GM18498 (cell line): ENCODE results near the gene CDHR3.
"Not testable (repeated sequence)": the region's sequence is repeated elsewhere in the genome, so short reads cannot be mapped to it uniquely, and the experiment has no call there.

ENCODE experiments used
- ATAC-seq: cut with Tn5 transposase; IDR thresholded peaks from one replicate; pipeline ENCODE4 v1.9.1; 2021; ENCODE audit warnings: mild to moderate bottlenecking, moderate library complexity; ENCODE audit not compliant: unreplicated experiment

The CDHR3 gene

DNA sequence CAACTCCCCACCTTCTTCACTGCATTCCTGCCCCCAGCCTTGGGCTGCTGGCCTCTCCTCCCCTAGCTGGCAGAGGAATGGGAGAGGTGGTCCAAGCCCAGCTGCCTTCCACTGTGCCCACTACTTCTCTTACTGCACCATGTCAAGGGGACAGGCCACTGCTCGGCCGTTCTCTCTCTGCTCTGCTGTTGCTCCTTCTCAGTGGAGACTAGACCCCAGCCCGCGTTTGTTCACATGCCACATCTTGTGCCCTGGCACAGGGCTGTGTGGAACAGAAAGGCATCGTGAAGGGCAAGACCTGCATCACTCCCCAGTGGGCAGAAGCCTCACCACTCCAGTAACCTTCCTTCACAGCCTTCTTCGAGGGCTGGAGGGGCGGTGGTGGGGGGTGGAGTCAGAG, 711 bp upstream of the CDHR3 start:
- ATAC-seq: no peak

DNA sequence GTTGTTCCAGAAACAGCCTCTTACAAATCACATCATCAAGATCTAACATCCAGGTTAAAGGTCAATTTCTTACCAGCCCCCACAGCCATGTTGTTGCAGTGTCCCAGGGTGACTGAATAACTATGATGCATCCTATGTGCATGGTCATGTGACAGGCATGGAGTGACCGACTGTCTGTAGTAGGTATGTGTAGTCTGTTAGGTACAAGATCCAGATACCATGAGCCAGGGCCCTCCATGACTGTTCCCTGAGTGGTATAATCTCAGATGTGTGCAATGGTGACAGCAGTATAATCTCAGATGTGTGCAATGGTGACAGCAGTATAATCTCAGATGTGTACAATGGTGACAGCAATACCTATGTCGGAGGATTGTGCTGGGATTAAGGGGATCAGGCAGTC, 8.8 kb downstream of the CDHR3 start:
- no peak for ATAC-seq

DNA sequence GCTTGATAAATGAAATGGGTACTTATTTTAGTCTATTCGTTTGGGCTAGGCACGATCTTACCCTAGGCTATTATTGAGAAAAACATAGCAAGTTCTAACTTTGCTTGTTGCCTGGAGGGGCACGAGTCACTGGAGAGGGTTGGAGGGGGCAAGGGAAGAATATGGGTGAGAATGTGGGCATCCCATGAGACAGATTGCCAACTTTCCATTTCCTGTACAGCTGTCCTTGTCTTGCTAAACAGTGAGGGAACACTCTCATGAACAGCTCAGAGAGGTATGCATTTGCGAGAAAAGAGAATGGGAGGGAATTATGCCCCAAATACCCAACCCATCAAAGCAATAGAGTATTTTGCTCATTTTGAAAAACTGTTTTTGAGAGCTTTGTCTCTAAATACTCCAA, 9.2 kb downstream of the CDHR3 start:
- ATAC-seq: no peak

DNA sequence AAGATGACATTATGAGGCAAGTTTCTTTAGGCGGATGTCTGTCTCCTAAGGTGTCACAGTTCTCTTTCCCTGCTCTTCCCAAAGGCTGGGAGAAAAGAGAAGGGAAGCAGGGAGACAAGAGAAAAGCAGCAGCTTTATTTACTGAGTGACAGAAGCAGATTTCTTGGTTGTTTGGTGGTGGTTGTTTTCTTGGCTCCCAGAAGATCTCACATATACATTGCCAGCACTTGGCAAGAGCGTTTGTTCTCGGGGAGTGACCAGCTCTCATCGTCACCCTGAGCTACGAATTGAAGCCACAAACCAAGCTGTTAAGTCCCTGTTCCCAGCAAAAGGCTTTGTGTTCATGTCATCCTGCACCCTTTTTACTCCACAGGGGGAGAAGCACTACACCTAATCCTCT, 11.4 kb downstream of the CDHR3 start:
- ATAC-seq: no peak

DNA sequence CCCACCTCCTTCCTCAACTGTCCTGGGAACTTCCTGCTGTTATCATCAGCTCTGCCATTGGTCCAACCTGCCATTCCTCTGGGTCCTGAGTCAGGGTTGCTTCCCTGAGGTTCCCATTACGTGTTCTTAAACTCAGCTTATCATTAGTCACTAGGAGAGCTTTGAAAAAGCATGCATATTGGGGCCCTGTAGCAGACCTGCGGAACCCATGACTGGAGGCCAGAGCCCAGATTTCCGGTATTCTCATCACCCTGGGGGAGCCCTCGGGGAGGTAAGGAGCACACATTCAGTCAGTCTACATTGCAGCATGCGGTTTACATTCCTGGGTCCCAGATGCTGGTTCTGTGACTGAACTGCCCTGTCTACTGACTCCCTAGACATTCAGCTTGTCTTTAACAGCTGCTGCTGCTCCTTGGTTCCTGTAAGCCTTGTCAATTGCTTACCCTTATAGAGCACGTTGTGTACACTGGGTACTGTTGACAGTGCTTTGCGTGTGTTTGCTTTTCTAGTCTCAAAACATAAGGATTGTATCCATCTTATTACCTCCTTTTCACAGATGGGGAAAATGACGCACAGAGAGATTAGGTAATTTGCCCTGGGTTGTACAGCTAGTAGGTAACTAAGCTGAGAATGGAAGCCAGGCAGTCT, 12.8 kb downstream of the CDHR3 start:
- ATAC-seq: no peak

DNA sequence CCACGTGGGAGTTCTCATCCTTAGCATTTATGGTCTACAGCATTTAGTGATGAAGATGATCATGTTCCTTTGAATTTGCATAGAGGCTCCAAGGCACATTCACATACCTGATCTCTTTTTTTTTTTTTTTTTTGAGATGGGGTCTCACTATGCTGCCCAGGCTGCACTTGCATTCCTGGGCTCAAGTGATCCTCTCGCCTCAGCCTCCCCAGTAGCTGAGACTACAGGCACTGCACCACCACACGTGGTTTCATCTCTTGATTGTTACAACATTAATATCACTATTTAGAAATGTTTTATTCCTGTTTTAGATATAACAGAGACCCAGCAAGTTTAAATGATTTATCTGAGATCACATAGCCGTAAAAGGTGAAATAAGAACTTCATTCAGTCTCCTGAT, 13.8 kb downstream of the CDHR3 start:
- ATAC-seq: no peak

DNA sequence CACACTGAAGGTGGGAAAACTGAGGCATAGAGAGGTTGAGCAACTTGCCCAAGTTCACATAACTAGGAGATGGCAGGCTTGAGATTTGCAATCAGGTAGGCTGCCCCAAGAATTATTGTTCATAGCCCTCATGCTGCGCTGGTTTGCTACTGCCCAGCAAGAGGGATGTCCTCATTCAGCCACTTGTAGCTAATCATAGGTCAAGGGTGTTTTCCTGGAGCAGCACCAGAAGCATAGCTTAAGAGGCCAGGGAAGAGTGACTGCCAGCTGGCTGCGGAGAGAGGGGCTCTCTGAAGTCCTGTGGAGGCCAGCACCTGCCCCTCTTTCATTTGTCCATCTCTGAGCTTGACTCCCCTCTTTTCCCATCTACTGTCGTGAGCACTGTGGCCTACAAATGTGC, 15.0 kb downstream of the CDHR3 start:
- no peak for ATAC-seq

DNA sequence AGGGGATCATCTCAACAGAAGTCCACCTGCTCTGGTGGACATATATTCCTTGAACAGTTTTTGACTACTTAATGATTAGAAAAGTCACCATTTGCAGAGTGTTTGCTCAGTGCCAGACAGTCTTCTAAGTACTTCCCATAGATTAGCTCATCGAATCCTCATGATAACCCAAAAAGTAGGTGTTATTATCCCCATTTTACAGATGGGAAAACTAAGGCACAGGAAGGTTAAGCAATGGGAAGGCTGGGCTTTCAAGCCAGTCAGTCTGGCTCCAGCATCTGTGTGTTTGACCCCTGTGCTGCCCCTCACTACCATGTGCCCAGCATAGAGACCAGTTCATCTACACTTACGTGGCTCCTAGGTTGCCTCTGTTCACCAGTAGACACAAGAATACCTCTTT, 15.9 kb downstream of the CDHR3 start:
- no peak for ATAC-seq

DNA sequence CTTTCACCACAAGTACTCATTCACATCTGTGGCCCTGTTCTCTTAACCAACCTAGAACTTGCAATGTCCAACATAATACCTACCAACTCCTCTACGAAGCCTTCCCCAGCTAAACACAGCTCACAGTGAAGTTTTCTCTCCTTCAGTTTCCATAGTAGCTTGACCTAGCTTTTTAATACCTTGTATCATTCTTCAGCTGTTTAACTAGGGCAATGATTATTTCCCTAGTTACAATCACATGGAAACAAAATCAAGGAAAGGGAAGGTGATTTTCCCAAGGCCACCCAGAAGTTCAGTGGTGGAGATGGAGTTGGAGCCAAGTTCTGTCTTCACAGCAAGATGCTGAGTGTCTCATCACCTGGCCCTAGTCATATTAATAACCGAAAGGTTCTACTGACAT, 16.3 kb downstream of the CDHR3 start:
- no peak for ATAC-seq

DNA sequence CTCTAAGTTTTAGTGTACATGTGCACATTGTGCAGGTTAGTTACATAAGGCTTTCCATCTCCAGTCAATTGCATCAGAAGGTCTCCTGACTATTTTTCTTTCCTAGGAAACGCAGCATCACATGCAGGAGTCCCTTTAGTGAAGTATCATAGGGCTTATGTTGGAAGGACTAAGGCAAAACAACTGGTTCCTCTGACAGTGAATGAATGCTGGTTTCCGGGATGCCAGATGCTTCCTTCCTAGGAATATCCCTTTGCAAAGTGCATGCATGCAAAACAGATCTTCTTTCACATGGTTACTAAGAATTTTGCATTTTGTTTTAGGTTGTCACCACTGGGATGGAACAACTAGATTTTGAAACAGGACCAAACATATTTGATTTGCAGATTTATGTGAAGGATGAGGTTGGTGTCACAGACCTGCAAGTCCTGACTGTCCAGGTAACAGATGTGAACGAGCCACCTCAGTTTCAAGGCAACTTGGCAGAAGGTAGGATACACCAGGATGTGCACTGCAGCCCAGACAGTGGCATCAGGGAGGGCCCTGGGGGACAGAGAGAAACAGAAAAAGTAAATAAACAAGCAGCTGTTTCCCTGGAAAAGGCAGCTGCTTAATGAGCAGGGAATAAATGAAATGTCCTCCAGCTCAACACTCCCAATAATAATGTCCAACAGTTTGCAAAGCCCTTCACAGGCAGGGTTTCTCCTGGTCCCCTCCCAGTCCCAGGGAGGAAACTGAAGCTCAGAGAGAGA, 17.8 kb downstream of the CDHR3 start:
- no peak for ATAC-seq

DNA sequence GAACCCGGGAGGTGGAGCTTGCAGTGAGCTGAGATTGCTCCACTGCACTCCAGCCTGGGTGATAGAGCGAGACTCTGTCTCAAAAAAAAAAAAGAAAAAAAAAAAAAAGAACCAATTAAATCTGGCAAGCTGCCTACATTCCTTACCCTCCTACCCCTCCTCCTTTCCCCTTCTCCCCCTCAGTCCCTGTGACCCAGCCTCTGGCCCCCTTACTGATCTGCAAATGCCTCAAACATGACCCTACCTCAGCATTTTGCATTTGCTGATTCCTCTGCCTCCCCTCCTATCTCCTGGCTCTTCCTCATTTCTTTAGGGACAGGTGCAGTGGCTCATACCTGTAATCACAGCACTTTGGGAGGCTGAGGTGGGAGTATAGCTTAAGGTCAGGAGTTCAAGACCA, 19.3 kb downstream of the CDHR3 start:
- no peak for ATAC-seq

DNA sequence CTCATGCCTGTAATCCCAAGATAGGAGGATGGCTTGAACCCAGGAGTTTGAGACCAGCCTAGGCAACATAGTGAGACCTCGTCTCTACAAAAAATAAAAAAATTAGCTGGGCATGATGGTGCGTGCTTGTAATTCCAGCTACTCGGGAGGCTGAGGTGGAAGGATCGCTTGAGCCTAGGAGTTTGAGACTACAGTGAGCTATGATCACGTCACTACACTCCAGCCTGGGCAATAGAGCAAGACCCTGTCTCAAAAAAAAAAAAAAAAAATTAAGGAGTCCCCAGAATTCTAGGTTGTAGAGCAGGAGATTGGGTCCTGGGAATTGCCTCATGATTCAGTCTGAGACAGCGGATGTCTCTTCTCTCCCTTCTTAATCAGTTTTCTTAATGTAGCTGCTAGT, 21.7 kb downstream of the CDHR3 start:
- ATAC-seq: not testable (repeated sequence)

DNA sequence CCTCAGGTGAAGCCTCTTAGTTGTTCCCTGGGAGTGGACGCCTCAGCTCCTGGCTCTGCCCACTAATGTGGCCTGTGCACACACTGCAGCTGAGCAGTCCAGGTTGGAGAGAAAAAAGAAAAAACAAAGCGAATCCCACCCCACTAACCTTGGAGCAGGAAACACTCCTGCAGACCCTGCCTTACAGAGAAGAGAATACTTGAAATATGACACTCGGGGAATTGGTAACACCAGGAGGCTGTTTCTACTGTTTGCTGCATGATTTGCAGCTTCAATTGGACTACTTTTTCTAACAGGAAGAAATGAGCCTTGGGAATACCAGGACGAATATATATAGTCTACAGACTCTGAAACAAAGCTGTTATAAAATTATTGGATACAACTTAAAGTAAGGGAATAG, 22.2 kb downstream of the CDHR3 start:
- ATAC-seq: no peak

DNA sequence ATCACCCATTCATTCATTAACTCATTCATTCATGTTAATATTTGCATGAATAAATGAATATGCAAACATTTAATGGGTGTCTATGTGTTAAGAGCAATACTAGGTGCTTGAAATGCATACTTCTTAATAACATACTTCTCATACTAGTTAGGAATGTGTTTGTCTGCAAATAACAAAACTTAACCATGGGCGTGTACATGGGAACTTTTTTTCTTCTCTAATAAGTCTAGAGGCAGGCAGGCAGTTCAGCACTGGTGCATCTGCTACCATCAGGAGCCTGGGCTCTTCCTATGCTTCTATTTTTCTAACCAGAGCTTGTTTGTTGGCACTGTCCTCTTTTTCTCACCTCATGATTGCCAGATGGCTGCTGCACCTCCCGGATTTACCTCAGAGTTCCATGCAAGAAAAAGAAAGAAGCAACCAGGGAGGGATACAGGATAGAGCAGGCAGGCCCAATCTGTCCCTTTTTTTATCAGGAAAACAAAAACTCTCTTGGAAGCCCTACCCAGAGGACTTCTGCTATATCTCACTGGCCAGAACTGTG, 22.7 kb downstream of the CDHR3 start:
- no peak for ATAC-seq

DNA sequence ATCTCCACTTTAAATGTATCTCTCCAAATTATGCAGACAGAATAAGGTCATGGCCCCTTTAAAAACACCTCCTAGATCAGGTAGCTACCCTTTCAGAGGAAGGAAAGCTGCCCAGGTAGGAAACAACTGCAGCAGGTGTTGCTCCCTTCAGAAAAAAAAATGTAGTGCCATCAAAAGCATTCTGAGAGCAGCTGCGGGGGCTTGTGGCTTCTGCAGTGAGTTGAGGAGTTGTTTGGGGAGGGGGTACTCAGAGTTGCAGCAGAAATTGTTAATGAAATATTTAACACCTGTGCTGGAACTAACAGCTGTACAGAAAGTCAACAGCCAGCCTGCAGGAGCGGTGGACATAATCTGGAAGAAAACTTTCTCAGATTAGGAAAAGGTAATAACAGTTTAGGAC, 24.0 kb downstream of the CDHR3 start:
- no peak for ATAC-seq

DNA sequence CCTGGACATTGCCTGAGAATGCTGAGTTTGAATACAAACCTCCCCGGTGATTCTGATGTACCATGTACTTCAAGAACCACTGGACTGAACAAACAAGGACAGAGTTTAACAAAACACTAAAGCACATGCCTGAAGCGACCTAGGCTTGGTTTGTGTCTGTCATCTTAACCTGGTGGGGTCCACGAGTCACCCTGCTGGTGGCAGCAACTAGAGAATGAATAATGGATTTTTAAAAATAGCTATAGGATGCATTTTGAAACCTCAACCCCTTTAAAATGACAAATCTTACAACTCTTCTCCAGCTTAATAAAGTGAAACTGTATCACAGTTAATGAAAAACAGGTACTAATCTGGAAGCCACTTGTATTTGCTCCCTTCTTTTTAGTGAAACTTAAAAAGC, 25.2 kb downstream of the CDHR3 start:
- ATAC-seq: no peak

DNA sequence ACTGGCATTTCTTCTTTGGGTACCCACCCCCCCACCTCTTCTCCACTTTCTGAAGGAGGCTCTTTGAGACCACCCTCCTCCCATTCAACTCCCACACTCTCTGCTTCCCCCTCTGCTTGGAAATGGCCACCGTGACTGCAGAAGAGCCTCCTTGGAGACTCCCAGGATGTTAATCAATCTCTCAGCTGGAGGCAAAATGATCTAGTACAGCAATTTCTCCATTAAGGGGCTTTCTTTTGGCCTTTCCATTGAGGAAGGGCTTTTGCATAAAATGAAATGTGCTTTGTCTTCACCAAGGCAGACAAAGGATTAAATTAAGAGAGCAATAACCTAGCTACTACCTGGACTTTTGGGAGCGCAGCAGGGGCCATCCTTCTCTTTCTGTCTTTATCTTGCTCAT, 26.1 kb downstream of the CDHR3 start:
- no peak for ATAC-seq

DNA sequence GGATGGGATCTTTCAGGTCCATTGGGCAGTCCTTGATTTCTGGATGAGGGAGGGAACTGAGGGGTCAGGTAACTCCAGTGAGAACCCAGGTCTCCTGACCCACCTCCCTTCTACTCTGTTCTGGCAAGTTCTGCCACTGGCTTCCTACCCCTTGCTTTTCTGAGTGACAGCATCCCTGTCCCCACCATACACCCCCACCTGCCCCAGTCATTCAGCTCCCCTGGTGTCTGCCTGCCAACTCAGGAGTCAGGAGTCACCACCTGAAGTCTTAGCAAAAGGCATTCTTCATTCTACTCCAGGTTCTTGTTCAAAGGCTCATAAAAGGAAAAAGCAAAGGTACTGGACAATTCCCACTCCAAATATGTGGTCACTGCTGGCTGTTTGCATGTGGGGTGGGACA, 26.6 kb downstream of the CDHR3 start:
- no peak for ATAC-seq

DNA sequence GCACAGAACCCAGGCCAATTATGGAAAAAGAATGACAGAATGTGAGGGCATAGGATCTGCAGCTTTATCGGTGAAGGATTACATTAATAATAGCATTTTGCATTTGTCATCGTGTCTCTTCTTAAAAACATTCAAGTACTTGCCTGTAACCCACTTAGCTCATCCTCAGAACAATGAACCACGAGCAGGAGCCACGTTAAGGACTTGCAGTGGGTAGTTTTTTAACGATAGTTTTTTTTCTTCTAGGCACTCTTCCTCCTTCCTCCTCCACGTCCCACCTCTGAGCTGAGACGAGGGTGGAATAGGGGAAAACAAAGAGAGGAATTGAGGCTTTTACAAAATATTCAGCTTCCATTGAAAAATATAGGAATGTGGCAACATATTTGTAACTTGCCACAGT, 27.1 kb downstream of the CDHR3 start:
- no peak for ATAC-seq

DNA sequence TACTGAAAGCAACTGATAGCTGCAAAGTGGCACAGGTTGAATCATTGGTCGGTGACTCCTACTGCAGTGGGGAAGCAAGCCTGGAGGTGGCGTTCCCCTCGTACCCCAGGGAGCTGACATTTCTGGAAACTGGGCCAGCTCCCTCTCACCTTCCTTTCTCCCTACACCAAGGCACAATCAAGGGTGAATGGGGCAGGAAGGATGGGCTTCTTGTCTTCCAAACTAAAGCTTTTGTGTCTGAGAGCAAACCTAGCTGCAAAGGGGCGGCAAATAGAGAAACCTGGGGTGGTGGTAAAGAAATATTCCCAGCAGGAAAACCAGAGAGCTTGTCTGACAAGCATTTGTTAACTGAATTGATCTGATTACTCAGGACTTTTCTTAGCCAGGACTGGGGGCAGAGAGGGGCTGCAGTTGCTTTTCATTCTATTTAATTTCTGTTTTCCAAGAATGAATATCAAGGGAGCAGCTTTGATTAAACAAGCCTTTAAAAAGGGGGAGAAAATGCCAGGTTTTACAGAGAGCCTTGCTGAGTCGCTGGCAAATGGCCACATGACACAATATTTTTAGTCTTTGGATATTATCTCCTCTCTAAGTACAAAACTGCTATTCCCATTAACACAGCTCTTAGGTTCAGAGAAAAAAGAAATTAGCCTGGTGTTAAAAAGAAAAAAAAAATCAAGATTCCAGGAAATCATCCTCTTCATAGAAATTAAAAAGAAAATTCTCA, 27.8 kb downstream of the CDHR3 start:
- no peak for ATAC-seq

DNA sequence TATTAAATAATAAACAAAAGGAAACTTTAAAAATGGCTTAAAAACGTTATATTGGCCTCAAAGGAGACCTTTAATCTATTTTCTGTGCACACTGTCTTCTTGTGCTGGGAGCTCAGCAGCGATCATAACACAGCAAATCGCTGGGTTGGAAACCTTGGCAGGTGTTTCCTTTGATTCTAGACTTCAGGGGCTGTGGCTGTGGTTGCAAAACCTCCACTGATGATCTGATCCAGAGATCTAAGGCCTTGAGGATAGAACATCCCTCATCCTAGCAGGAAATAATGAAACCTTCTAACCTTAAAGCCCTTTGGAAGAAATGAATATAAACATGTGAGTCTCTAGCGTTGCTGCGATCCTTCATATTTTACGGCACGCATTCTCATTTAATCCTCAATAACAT, 29.8 kb downstream of the CDHR3 start:
- no peak for ATAC-seq
